HG03575 (cell line): ENCODE measurements around the gene TTN.

Experiments used
- ATAC-seq: cut with Tn5 transposase; IDR thresholded peaks from one replicate; pipeline ENCODE4 v1.9.1; 2021; ENCODE audit not compliant: unreplicated experiment, insufficient number of reproducible peaks, low FRiP score; ENCODE audit errors: extremely low read depth

The TTN gene

DNA sequence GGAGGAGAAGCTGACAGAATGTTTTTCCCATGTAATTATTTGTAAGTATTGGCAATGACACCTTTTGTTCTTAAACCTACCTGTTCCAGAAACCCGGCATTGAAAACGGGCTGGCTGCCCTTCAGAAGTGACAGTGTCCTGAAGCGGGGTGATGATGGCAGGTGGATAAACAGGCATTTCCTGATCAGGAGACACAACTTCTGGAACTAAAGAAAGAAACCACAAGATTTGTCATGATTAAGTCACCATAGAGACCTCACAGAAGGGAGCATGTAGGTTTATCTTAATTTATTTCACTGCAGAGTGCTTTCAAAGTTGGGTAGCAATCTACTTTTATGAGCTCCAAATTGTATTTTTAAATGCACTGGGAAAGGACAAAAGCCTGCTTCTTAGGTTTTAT is 43.1 kb downstream of the TTN start:
- ATAC-seq: no peak

- ATAC-seq: peak; percentile 56
Observed at GRCh38 chr2:178761759-178762371, 45.4 kb downstream of the TTN start.

- no peak for ATAC-seq
Observed at GRCh38 chr2:178756843-178757242, 50.4 kb downstream of the TTN start.

- no peak for ATAC-seq
Observed at GRCh38 chr2:178756343-178756742, 50.9 kb downstream of the TTN start.

DNA sequence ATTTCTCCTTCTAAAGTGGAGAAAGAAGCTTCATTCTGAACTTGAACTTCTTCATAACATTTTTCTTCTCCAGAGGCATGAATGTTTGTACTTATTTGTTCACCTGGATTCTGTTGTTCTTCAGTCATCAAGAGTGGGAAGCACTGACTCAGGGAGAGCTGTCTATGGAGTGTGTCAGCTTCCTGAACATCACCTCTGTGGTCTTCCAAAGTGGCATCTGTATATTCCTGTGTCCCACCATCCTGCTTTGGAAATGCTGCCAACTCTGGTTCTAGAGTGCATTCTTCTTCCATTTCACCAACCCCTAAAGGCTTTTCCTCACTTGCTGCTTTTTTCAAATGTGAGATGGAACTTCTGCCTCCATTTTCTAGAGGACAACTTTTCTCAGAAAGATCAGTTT is 59.5 kb downstream of the TTN start:
- ATAC-seq: no peak

- no peak for ATAC-seq
Observed at GRCh38 chr2:178734518-178734917, 72.7 kb downstream of the TTN start.

GRCh38 chr2:178733975-178734374 is 73.2 kb downstream of the TTN start:
- ATAC-seq: no peak

DNA sequence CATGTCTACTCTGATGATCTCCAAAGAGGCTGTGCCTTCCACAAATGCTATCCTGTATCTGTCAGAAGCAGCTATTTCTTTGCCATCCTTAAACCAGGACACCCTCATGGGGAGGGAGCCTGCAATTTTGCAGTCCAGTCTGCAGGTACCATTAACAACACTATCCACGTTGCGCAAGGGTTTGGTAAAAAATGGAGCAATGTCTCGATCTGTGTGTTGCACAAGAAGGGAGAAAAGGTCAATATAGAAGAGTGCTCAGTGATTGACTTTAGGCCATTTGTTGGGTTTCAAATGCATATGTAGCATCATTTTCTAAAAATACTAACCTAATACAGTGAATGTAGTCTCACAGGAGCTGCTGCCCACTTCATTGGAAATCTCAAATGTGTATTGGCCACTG is 74.3 kb downstream of the TTN start:
- ATAC-seq: no peak

GRCh38 chr2:178731300-178731699 is 75.9 kb downstream of the TTN start:
- no peak for ATAC-seq

DNA sequence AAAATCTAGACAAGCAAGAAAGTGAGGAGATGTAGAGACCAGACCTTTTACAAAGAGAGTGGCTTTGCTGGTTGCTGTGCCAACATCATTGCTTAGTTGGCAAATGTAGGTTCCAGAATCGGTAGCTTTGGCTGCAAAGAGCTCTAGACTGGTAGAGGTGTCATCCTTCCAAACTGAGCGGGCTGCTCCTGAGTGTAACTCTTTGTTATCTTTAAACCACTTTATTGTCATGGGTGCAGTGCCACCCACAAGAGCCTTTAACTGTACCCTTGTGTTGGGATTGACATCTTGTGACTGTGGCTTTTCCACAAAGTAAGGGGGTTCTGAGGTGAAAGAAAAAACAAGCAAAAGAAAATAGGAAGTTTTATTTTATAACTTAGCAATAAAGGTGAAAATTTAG is 77.2 kb downstream of the TTN start:
- ATAC-seq: no peak

DNA sequence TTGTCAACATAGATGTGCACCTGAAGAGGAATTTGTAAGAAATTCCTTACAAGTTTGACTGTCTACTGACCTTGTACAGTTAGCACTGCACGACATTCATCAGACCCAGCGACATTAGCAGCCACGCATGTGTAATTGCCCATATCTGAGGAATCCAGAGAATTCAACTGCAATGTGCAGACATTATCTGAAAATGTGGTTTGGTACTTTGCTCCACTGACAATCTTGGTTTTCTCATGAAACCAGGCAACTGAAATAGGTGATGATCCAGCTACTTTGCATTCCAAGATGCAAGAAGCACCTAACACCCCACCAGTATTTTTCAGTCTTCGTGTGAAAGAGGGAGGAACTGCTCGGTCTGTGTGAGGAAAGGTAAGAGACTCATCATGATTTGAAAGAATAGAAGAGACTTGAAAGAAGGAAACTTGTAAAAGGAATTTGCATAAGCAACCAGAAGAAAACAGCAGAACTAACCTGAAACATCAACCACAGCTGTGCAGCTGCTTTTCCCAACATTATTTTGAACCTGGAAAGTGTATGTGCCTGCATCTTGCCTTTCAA is 83.4 kb downstream of the TTN start:
- ATAC-seq: no peak

GRCh38 chr2:178722296-178722695 is 84.9 kb downstream of the TTN start:
- no peak for ATAC-seq

- ATAC-seq: no peak
Observed at GRCh38 chr2:178718988-178719387, 88.2 kb downstream of the TTN start.

GRCh38 chr2:178718283-178718682 is 88.9 kb downstream of the TTN start:
- no peak for ATAC-seq

DNA sequence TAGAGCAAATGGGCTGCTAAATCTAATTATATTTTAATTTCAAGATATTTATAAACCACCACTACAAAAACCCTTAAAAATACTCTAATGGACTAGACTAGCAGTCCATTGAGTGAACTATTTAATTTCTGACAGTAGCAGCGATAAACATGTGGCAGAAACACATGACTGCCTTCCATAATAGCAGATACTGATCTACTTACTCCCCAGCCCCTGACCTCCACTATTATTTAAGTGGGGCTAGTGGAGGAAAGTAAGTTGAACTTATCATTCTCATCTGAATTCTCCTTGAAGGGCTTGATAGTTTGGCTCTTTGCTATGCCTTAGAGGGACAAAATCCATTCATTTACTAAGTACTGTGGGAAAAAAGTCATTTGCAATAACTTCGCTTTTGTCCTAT is 90.8 kb downstream of the TTN start:
- ATAC-seq: no peak

DNA sequence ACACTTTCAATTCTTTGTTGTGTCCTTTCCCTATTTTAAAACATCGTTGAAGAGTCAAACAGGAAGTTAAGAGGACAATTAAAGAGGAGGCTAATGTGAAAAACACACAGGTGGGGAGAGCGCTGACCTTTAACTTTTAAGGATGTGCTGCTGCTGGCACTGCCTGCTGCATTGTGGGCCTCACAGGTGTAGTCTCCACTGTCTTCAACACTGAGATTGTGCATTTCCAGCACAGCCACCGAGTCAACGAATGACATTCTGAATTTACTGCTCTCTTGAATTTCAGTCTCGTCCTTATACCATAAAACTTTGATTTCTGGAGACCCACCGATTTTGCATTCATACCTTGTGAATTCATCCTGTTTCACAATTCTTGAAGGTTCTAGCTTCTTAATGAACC is 91.9 kb downstream of the TTN start:
- ATAC-seq: no peak

DNA sequence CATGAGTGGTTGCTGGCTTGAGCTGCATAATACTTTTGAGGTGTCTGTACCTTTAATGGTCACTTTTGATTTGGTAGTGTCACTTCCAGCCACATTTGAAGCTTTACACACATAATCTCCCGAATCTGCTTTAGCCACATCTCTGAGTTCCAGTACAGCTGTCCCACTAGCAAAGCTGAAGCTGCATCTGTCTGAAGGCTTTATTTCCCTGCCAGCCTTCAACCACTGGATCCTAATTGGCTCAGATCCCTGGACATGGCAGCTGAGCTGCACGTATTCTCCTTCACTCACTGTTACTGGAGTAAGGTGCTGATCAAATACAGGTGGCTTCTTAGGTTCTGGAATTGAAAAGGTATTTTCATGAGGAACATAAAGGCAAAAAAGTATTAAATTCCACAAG is 99.7 kb downstream of the TTN start:
- ATAC-seq: no peak

DNA sequence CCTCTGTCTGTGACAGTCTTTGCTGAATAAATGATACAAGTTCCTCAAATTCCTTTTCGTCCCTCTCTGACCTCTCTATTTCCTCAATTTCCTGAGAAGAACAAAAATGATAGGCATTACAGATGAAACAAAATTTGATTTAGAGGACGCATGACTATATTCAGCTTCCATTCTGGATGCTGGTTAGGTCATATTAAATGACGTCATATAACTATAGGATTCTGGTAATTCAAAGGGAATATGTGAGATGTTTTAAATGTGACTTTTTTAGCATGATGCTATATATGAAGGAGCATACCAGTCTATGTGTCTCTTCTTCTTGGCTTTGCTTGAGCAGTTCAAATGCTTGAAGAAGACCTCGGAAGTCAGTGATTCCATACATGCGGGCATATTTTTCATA is 102.3 kb downstream of the TTN start:
- no peak for ATAC-seq

- no peak for ATAC-seq
Observed at GRCh38 chr2:178702361-178702760, 104.9 kb downstream of the TTN start.

DNA sequence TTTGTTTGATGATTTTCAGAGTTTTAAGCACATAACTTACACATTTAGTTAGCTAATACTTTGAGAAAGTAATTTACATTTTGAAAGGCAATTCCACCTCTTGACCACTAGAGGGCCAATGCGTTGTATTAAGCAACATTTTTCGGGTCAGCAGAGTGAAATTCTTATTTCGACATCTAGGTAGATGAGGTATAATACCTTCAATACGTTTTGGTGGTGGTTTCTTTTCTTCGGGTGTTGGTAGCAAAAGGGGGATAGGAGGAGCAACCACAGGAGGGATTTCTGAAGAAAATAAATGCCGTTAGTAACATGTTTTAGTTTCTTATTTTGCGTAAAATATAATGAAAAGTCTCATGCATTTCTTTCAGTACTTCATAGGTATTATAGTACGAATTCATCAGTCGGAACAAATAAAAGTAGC is 106.3 kb downstream of the TTN start:
- ATAC-seq: no peak

- no peak for ATAC-seq
Observed at GRCh38 chr2:178700136-178700535, 107.1 kb downstream of the TTN start.
